WTC11 (cell line): Measurements from ENCODE around the gene SMAP2. TPM values are rescaled to one million over a fixed set of nuclear protein-coding genes. Genes with fewer than 3 reads are reported as not detected.

Experiments
- ATAC-seq: fragments of 200-7000 bp; cut with Tn5 transposase; 2 replicates; pipeline ENCODE4 v1.10.0; 2021; ENCODE audit warnings: mild to moderate bottlenecking, moderate library complexity
- CTCF ChIA-PET: fragments of 300-600 bp; sonication (Branson Sonifier 250); formaldehyde crosslinking; loops from one replicate; lab custom pipeline; 2021; ENCODE audit warnings: antibody characterized with exemption; lab: Charles Lee
- POLR2A ChIA-PET: fragments of 350-600 bp; sonication (Branson Sonifier 250); formaldehyde crosslinking; loops from one replicate; lab custom pipeline; 2021; ENCODE audit warnings: antibody characterized with exemption; lab: Charles Lee
- DNase-seq: peaks from one replicate; pipeline ENCODE4 v3.0.0; 2021; ENCODE audit warnings: low spot score
- H3K27ac Mint-ChIP-seq: 2 replicates; pipeline ENCODE4 v1.8.0; 2021; ENCODE audit warnings: mixed read lengths
- H3K27me3 Mint-ChIP-seq: 2 replicates; pipeline ENCODE4 v1.8.0; 2021; ENCODE audit warnings: low read depth, mild to moderate bottlenecking, moderate library complexity, mixed read lengths
- H3K36me3 Mint-ChIP-seq: 2 replicates; pipeline ENCODE4 v1.8.0; 2021; ENCODE audit warnings: mixed read lengths
- H3K4me1 Mint-ChIP-seq: 2 replicates; pipeline ENCODE4 v1.8.0; 2022; ENCODE audit warnings: mixed read lengths
- H3K4me3 Mint-ChIP-seq: 2 replicates; pipeline ENCODE4 v1.8.0; 2021; ENCODE audit warnings: mild to moderate bottlenecking, moderate library complexity, mixed read lengths
- H3K9me3 Mint-ChIP-seq: 2 replicates; pipeline ENCODE4 v1.8.0; 2021; ENCODE audit warnings: mixed read lengths
- ATF3 ChIP-seq: sonication (generic); formaldehyde crosslinking; conservative IDR thresholded peaks from 2 replicates; pipeline ENCODE4 v1.8.1; 2022; ENCODE audit warnings: mild to moderate bottlenecking, missing genetic modification reagents
- E2F1 ChIP-seq: sonication (generic); formaldehyde crosslinking; IDR thresholded peaks from 2 replicates; pipeline ENCODE4 v1.8.0; 2022; ENCODE audit warnings: mild to moderate bottlenecking, missing genetic modification reagents
- ELF4 ChIP-seq: sonication (generic); formaldehyde crosslinking; IDR thresholded peaks from 2 replicates; pipeline ENCODE4 v1.8.1; 2022; ENCODE audit warnings: low read depth, mild to moderate bottlenecking, moderate library complexity, missing genetic modification reagents
- ERG ChIP-seq: fragments of 250-450 bp; sonication (Bioruptor Pico); IDR thresholded peaks from 2 replicates; pipeline ENCODE4 v1.8.0; 2021; ENCODE audit warnings: mild to moderate bottlenecking
- FOXK1 ChIP-seq: sonication (generic); formaldehyde crosslinking; IDR thresholded peaks from 2 replicates; pipeline ENCODE4 v1.8.0; 2022; ENCODE audit warnings: mild to moderate bottlenecking, moderate library complexity, missing genetic modification reagents
- FOXP4 ChIP-seq: sonication (generic); formaldehyde crosslinking; IDR thresholded peaks from 2 replicates; pipeline ENCODE4 v1.8.0; 2022; ENCODE audit warnings: mild to moderate bottlenecking, missing genetic modification reagents
- GRHL2 ChIP-seq: fragments of 250-450 bp; sonication (Bioruptor Pico); IDR thresholded peaks from 2 replicates; pipeline ENCODE4 v1.8.0; 2022; ENCODE audit warnings: mild to moderate bottlenecking, moderate library complexity; ENCODE audit not compliant: insufficient replicate concordance, severe bottlenecking
- HMGXB4 ChIP-seq: sonication (generic); formaldehyde crosslinking; IDR thresholded peaks from 2 replicates; pipeline ENCODE4 v1.8.1; 2023; ENCODE audit warnings: mild to moderate bottlenecking, moderate library complexity, missing genetic modification reagents
- MXD4 ChIP-seq: fragments of 250-450 bp; sonication (Bioruptor Pico); IDR thresholded peaks from 2 replicates; pipeline ENCODE4 v1.8.0; 2021; ENCODE audit warnings: mild to moderate bottlenecking, moderate library complexity, borderline replicate concordance
- NR3C1 ChIP-seq: sonication (generic); formaldehyde crosslinking; conservative IDR thresholded peaks from 2 replicates; pipeline ENCODE4 v1.8.1; 2023; ENCODE audit warnings: low read depth, mild to moderate bottlenecking, missing genetic modification reagents
- PRRX2 ChIP-seq: fragments of 250-450 bp; sonication (Bioruptor Pico); IDR thresholded peaks from 2 replicates; pipeline ENCODE4 v1.8.0; 2021; ENCODE audit warnings: mild to moderate bottlenecking
- SOX15 ChIP-seq: fragments of 250-450 bp; sonication (Bioruptor Pico); IDR thresholded peaks from 2 replicates; pipeline ENCODE4 v1.9.0; 2021; ENCODE audit warnings: mild to moderate bottlenecking
- USF2 ChIP-seq: sonication (generic); formaldehyde crosslinking; IDR thresholded peaks from 2 replicates; pipeline ENCODE4 v1.8.1; 2023; ENCODE audit warnings: mild to moderate bottlenecking, missing genetic modification reagents, moderate library complexity
- ZBTB21 ChIP-seq: sonication (generic); formaldehyde crosslinking; IDR thresholded peaks from 2 replicates; pipeline ENCODE4 v1.8.1; 2023; ENCODE audit warnings: mild to moderate bottlenecking, missing genetic modification reagents, borderline replicate concordance
- ZBTB43 ChIP-seq: sonication (generic); formaldehyde crosslinking; IDR thresholded peaks from 2 replicates; pipeline ENCODE4 v1.8.1; 2023; ENCODE audit warnings: mild to moderate bottlenecking, missing genetic modification reagents
- ZNF232 ChIP-seq: sonication (generic); formaldehyde crosslinking; IDR thresholded peaks from 2 replicates; pipeline ENCODE4 v1.8.0; 2022; ENCODE audit warnings: mild to moderate bottlenecking, missing genetic modification reagents
- ZNF281 ChIP-seq: sonication (generic); formaldehyde crosslinking; IDR thresholded peaks from 2 replicates; pipeline ENCODE4 v1.8.0; 2023; ENCODE audit warnings: mild to moderate bottlenecking, missing genetic modification reagents
- ZNF416 ChIP-seq: fragments of 250-450 bp; sonication (Bioruptor Pico); IDR thresholded peaks from 2 replicates; pipeline ENCODE4 v1.9.0; 2021; ENCODE audit warnings: mild to moderate bottlenecking, inconsistent platforms
- total RNA-seq: library from RNA; stranded (reverse); gene quantifications from 3 replicates; pipeline ENCODE4 v1.2.3, GENCODE V29; 2021

Gene SMAP2
- total RNA-seq, 1 experiment from 2014 or later: 4.9 TPM

GRCh38 chr1:40383095-40383487 lies 9.6 kb downstream of the SMAP2 start (continued):
- no peak for TF ChIP-seq ZNF416

- H3K4me1 Mint-ChIP-seq: 0 out of 2 replicates have a peak, but pooled peaks cover 4% of the 10 kb centered on the region
- no peak for ATAC-seq
These were observed 10.2 kb downstream of the SMAP2 start for GRCh38 chr1:40383488-40384412.

GRCh38 chr1:40384413-40384762 lies 10.9 kb downstream of the SMAP2 start:
- Mint-ChIP-seq H3K4me1 (0 out of 2 replicates have a peak, but pooled peaks cover 4% of the 10 kb centered on the region), H3K36me3 (no peaks in the 10 kb centered on the region), H3K27ac (no peak overlapping the region), H3K9me3 (no peaks in the 10 kb centered on the region), H3K27me3 (no peaks in the 10 kb centered on the region), H3K4me3 (no peak overlapping the region)
- ChIA-PET POLR2A (no interaction called here), CTCF (interaction anchor here (1.6 to 3.7 kb wide), 5 partner anchors 10 to 148 kb away, joined by 3 to 14 read pairs (median 12); partner anchors contain the start of gene SMAP2)
- DNase-seq (no peak), ATAC-seq (no peak)
- TF ChIP-seq MXD4 (CRISPR knock-in tag) (no peak), ZBTB43 (CRISPR knock-in tag) (no peak), ERG (CRISPR knock-in tag) (no peak), ZBTB21 (CRISPR knock-in tag) (no peak), ZNF232 (no peak), HMGXB4 (no peak), FOXP4 (CRISPR knock-in tag) (no peak), E2F1 (CRISPR knock-in tag) (no peak), SOX15 (CRISPR knock-in tag) (no peak)

More at GRCh38 chr1:40383488-40384412, 10.2 kb downstream of the SMAP2 start:
- CTCF ChIA-PET: interaction anchor here (0.9 to 3.7 kb wide), 7 partner anchors 10 to 230 kb away, joined by 3 to 14 read pairs (median 7); partner anchors contain the start of gene SMAP2
- Mint-ChIP-seq H3K4me3 (no peak overlapping the region), H3K36me3 (no peaks in the 10 kb centered on the region), H3K27ac (no peak overlapping the region), H3K27me3 (no peaks in the 10 kb centered on the region), H3K9me3 (no peaks in the 10 kb centered on the region)
- POLR2A ChIA-PET: no interaction called here
- DNase-seq: no peak
- no peak for TF ChIP-seq ATF3 (CRISPR knock-in tag)
- TF ChIP-seq GRHL2 (CRISPR knock-in tag): no peak
- TF ChIP-seq ZNF281 (CRISPR knock-in tag): no peak
- no peak for TF ChIP-seq ELF4
- no peak for TF ChIP-seq NR3C1
- TF ChIP-seq USF2 (CRISPR knock-in tag): no peak
- TF ChIP-seq PRRX2: no peak
- TF ChIP-seq FOXK1 (CRISPR knock-in tag): no peak
- TF ChIP-seq SOX15 (CRISPR knock-in tag): no peak
